Stomach (tissue), 4 donors: ENCODE data around the gene KDELR3.

Experiments used
- CTCF ChIP-seq, 7 experiments: fragments of 450-650 bp in 4 of 7; fragments of 200-600 bp in 3 of 7; sonication (generic) in 3 of 7; IDR thresholded peaks; one replicate each; pipeline ENCODE4 v1.5.1; 2016 to 2019; ENCODE audit warnings: antibody characterized with exemption in 7 of 7, control low read depth in 2 of 7, mild to moderate bottlenecking in 1 of 7
- EP300 ChIP-seq: sonication (generic); formaldehyde crosslinking; IDR thresholded peaks from one replicate; pipeline ENCODE4 v1.6.1; 2017; ENCODE audit warnings: antibody characterized with exemption
- POLR2A ChIP-seq, 4 donors: fragments of 450-650 bp; IDR thresholded peaks; one replicate each; pipeline ENCODE4 v1.6.1; 2016; ENCODE audit warnings: antibody characterized with exemption in 4 of 4, control low read depth in 2 of 4, mild to moderate bottlenecking in 1 of 4, moderate library complexity in 1 of 4
- POLR2AphosphoS5 ChIP-seq, 3 donors: sonication (generic); formaldehyde crosslinking; IDR thresholded peaks; one replicate each; pipeline ENCODE4 v1.6.1; 2016; ENCODE audit warnings: antibody characterized with exemption in 3 of 3

- TF ChIP-seq POLR2AphosphoS5 (IDR thresholded peaks at IDR 0.05) (no peak), CTCF (IDR thresholded peaks at IDR 0.05) (no peak), POLR2A (IDR thresholded peaks at IDR 0.05) (no peak), EP300 (no peak)
These were observed 4.7 kb upstream of the KDELR3 start for GRCh38 chr22:38462960-38463784.
